ENCODE data around the gene SPIC.
"Not testable (repeated sequence)": the region's sequence is repeated elsewhere in the genome, so short reads cannot be mapped to it uniquely, and the experiment has no call there.

Gene SPIC

DNA sequence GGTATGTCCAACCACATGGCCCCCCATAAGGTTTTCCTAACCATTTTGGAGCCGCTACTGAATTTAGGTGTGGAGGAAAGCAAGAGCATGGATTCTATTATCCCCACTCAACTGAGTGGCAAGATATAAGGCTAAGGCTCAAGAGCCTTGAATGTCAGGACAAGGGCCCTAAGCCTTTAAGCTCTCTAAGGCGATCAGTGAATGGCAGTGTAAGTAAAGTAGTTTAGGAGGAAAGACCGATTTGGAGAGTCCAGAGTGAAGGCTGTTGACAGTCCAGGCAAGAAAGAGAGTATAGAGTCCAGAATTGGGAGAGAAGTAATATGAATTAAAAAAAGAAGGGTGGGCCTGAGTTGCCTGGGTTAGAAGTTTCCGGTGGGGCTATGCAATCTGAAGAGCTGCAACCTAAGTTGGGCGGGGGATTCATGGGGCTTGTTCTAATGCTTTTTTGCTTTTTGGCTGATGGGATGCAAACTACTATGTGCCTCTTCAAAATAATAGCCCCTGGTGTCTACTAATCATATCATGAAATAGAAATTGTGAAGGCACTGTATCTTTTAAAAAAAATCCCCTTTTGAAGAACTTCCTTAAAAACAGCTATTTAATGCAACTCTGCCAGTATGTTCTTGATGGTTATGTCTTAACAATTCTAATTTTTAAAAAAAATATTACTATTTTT, at the start of gene SPIC:
Gene SPIC, plus strand, starts transcription at position 626 of the 676 bp plus-strand sequence. CDS start 1,569 bp downstream, outside the sequence.
- no peak for DNase-seq

DNA sequence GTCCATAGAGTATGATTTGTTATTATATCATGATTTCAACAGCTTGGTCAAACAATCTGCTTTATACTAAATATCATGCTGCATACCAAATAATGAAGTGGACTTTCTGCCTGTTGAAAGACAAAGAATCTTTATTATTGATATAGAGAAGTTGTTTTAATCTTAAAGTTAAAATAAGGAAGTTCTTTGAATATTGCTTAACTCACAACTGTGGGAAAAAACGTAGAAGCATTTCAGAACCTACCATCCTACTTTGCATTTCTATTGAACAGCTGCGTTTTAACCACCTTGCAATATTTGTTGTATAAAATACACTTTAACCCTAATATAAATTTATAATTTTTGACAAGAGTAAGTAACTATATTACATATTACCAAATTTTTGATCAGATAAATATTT, 44.7 kb upstream of the SPIC start:
- DNase-seq = no peak

DNA sequence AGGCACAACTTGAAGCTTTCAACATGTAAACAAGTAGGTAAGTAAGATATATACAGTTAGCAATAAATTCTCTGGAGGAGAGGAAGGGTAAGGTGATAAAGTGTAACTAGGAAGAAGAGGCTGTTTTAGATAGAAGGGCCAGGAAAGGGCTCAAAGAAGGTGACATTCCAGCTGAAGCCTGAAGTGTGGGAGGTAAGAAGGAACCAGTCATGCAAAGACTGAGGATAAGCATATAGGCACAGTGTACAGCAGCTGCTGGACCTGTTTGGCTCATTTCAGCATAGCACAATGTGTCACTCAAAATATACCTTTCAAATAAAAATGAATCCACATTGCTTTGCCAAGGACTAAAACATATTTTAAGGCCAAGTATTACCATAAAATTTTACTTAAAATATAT, 39.0 kb upstream of the SPIC start:
- DNase-seq = no peak

DNA sequence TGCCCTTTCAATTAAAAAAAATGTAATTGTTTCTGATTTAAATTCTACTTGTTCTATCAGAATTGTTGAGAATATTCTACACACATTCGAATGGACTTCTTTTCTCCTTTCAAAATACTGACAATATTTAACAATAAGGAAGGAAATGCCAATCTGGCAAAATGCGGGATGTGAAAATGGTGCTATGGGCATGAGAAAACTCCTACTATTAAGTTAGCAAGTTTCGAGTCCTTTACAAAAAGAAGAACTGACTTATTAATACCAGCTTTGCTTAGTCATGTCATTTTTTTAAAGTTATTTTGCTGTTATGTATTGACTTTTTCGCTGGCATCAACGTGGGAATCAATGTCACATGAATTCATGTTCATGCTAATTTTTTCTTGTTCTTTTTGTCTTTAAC, 35.9 kb upstream of the SPIC start:
- no peak for DNase-seq

DNA sequence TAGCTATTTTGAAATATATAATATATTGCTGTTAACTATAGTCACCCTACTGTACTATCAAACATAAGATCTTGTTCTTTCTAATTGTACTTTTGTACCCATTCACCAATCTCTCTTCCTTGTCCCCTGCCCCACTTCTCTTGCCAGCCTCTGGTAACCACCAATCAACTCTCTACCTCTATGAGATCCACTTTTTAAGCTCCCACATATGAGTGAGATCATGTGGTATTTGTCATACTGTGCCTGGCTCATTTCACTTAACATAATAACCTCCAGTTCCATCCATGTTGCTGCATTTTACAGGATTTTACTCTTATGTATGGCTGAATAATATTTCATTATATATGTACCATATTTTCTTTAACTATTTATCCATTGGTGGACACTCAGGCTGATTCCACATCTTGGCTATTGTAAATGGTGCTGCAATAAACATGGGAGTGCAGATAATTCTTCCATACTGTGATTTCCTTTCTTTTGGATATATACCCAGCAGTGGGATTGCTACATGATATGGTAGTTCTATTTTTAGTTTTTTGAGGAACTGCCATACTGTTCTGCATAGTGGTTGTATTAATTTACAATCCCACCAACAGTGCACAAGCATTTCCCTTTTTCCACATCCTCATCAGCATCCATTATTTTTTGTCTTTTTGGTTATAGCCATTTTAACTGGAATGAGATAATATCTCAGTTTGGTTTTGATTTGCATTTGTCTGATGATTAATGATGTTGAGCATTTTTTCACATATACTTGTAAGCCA, 33.5 kb upstream of the SPIC start:
- no peak for DNase-seq

DNA sequence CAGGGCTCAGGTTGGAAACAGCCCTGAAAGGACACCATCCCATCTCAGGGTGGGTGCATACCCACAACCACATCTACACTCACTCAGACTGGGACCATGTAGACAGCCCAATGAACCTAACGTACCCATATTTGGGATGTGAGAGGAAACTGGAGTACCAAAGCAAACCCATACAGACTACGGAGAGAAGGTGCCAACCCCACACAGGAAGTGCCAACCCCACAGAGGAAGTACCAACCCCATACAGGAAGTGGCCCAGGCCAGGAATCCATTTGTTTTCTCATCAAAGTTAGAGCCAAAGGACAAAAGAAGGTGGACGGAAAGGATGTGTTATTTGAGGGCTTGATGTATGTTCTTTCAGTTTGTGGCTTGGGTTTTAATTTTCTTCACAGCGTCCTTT, 19.5 kb upstream of the SPIC start:
- no peak for DNase-seq

DNA sequence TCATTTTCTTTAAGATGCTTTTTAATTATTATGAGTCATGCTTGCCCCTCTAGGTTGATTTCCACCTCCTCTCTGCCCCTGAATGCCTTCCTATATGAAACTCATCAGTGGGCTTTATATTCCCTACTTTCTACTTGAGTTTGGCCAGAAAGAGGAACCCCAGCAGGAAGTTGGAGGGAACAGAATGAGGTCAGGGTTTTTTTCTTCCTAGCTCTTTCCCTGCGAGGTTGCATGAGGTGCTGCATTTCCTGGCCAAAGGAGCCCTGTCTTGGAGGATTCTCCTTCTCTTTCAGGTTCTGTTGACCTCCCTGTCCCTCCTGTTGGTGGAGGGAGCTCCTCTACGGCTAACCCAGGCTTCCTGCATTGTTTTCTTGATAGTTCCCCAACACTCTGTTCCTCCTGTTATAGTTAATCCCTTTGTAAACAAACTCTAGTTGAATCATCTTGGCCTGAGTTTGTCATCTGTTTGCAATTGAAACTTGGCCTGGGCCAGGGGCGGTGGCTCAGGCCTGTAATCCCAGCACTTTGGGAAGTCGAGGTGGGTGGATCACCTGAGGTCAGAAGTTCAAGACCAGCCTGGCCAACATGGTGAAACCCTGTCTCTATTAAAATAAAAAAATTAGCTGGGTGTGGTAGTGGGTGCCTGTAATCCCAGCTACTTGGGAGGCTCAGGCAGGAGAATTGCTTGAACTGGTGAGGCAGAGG, 15.3 kb upstream of the SPIC start:
- no peak for DNase-seq

DNA sequence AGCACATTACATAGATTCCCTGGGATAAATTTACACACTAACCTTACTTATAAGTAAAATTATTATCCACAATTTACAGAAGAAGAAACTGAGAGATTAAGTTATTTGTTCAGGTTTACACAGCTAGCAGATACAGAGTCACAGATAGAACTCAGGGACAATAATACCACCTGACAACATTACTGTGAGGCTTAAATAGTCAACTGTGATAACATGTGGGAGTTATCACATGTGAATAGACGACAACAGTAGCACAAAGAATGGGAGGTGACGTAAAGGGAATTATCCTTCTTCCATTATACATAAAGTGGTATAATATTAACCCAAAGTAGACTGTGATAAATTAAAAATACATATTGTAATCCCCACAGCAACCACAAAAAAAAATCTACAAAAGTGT, 6.2 kb upstream of the SPIC start:
- DNase-seq = no peak

DNA sequence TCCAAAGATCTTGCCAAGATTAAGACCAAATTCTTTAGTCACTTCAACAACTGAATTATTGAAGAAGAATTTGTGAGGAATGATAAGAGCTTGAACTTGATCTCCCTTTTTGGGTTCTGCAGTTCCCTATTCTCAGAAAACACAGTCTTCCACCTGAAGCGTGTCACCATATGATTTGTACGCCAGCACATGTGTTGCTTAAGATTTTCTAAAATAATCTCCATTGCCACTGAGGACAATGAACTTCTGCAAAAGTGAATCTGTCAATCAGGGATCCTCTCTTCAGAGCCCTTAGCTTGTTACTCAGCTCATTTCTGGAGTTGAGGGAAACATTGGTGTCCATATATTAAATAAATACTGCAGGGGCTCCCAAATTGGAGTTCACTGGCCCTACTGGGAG, 4.2 kb upstream of the SPIC start:
- no peak for DNase-seq

DNA sequence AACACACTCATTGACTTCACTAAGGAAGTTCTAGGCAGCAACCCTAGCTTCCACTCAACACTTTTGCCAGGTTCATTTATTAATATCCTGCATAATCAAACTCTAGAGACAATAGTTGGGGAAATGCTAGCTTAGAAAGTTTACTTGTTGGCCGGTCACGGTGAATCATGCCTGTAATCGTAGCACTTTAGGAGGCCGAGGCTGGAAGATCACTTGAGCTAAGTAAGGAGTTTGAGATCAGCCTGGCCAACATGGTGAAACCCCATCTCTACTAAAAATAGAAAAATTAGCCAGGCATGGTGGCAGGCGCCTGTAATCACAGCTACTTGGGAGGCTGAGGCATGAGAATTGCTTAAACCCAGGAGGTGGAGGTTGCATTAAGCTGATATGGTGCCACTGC, 3.3 kb upstream of the SPIC start:
- DNase-seq = not testable (repeated sequence)

DNA sequence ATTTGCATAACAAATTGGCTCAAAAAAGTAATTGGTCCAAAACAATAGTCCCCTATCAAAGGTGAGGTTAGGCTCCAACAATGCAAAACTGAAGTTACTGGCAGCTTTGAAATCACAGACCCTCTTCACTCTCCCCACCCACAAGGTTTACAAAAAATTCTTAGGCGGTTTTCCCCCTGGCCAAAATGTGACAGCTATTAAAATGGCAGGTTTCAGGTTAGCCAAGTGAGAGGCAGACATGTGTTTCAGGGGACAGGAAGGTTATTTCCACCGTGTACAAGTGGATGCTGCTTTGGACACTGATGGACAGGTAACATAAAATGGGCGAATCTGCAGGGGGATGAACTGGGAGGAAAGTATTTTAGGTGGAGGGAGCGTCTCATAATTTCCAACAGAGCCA, 888 bp upstream of the SPIC start:
- no peak for DNase-seq

DNA sequence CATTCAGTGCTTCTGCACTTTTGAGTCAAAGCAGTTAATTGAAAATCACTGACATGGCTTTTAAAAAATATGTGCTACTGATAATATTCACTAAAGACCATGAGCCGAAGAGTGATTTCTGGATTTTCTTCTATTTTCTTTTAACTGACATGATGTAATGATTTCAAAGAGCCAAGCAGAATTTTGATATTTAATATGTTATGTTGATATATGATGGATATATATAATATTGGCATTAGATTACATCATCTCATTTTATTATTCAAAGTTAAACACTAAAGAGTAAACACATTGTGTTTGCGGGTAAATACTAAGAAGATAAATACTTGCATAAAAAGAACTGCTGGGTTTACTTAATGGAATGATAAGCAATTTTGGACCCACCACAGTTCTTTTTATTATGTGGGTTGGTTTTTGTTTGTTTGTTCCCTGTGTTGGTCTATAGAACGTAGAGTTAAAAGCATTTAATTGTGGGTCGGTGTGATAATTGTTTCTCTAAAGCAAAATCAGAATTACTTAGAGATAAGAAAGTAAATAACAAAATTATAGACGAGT, 692 bp downstream of the SPIC start:
- DNase-seq = no peak

DNA sequence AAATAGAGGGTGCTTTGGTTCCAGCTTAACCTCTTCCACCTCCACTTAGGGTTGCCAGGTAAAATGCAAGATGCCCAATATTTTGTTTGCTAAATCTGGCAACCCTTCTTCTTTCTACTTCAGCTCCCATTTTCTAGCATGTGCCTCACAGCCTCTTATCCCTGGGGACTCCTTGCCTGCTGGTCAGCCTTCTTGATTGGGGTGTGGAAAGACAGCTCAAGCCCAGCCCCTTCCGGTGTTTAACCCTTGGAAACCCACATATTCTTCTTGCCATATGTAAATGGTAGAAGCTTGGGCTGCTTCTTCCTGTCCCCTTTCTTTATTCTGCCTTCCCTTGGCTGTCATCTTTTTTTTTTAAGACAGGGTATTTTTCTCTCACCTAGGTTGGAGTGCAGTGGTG, 5.7 kb downstream of the SPIC start:
- DNase-seq = no peak

DNA sequence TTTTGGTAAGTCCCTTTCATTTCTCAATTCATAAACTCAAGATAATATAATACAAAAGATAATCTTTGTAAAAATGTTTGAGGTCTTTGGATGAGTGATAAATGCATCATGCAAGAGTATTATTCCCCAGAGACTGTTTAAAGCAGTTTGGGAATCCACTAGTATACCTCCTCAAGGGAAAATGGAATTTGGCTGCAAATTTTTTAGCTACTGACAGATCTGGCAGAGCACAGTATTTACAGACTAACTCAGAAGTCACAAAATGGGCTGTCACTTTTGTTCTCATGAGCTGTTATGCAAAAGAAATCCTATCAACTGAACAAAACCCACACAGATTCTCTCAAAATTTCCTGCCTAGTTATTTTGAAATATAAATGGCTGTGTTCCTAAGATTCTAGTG, 9.9 kb downstream of the SPIC start:
- DNase-seq = no peak

DNA sequence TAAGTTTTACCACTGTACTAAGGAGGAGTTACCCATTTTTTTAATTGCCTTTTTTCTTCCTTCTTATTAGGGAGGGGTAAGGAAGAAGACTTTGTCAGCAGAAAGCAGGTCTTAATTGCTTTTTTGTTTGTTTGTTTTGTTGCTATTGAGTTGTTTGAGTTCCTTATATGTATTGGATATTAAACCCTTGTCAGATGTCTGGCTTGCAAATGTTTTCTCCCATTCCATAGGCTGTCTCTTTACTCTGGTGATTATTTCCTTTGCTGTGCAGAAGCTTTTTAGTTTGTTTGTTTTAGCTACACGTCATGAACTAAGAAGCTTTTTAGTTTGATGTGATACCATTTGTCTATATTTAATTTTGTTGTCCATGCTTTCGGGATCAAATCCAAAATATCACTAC, 13.3 kb downstream of the SPIC start:
- DNase-seq = no peak

DNA sequence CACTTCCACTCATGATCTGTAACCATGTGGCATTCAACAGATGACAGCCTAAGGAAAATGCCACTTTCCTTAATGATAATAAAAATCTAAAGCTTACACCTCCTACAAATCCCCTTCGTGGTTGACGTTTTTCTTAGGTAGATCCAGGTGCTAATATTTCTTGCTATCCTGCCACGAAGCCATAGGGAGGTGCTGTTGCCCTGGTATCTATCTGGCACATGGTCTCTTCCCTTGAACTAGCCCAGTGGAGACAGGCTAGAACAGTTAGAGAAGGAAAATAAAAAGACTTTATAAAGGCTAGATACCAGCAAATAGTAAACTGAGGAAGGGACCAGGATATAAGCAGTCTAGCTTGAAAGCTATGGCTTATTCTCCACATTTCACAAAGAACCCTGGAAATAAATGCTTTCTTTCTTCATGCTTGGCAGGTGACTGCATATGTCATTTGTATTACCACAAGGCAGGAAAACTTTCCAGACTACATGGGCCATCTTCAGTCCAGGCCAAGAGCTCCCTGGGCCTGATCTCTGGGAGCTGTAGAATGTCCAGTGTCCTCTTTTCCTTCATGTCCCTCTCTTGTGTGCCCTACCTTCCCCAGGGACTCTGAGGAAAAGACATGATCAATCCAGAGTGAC, 15.3 kb downstream of the SPIC start:
- DNase-seq = no peak

DNA sequence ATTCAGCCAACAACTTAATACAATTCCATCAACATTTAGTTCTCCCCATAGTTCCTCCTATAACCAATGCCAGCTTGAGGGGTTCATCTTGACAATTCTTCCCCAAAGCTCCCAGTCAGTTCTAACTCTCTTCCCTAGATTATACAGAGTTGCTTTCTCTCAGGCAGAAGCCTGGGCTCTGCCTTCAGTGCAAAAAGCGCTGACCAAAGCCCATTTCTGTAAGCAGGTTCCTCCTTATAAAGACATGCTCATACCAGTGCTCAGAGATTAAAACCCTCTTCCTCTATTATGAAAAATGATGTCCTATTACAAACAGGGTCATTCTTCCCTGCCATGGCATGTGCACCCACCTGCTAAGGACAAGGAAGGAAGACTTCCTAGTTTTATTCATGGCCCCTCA, 16.2 kb downstream of the SPIC start:
- DNase-seq = no peak

DNA sequence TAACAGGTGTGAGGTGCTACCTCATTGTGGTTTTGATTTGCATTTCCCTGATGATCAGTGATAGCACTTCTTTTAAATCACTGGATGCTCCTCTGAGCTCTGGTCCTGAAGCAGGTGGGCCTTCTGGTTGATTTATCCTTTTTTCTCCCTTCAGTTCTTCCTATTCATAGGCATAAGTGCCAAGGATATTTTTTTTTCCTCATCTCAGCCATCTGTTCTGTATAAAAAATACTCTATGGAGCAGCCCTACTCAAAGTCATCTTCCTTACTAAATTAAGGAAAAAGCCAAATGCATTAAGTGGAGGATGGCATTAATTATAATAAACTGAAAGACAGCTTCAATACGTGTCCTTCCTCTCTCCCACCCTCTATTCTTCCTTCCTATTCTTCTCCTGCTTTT, 18.4 kb downstream of the SPIC start:
- no peak for DNase-seq

DNA sequence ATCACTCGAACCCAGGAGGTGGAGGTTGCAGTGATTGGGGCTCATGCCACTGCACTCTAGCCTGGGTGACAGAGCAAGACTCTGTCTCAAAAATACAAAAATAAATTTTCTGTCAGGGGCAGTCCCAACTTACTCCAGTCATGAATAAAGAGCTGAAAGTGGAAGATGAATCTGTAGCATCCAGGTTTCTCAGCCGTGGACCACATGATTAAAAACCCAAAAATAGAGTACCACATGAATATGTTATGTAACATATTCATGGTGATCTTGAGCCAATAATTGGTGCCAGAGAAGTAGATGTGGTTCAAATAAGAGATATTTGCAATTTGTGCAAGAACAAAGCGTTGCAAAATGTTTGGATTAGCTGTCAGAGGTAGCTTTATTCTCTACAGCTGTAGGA, 23.1 kb downstream of the SPIC start:
- DNase-seq = no peak

DNA sequence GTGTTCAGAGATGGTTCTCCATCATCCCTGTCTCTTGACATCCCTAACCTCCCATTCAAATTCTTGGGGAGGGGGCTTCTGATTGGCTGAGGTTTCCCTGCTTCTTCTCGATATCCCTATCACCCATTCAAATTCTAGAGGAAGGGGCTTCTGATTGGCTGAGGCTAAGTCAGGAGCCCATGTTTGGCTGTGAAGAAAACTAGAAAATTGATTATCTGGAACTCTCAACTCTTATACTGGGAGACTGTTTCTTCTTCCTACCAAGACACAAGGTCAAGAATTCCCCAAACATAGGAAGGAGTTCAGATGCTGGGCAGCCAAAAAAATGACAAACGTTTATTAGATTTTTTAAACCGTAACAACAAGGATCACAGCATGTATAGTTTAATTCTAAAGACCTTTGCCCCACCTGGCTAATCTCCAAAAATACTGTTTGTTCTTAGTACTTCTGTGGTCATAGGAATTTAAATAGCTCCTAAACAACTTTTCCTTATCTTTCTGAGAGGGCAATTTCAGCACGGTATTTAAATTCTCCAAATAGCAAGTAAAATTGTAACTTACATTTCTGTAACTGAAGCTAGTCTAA, 26.4 kb downstream of the SPIC start:
- DNase-seq = no peak

DNA sequence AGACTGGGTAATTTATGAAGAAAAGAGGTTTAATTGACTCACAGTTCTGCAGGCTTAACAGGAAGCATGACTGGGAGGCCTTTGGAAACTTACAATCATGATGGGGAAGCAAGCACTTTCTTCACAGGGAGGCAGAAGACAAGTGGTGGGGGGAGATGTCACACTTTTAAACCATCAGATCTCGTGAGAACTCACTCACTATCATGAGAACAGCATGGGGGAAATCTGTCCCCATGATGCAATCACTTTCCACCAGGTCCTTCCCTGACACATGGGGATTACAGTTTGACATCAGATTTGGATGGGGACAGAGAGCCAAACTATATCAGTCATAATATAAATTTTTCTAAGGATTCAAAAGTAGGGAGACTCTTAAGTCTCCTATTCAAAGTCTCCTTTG, 46.0 kb downstream of the SPIC start:
- no peak for DNase-seq

DNA sequence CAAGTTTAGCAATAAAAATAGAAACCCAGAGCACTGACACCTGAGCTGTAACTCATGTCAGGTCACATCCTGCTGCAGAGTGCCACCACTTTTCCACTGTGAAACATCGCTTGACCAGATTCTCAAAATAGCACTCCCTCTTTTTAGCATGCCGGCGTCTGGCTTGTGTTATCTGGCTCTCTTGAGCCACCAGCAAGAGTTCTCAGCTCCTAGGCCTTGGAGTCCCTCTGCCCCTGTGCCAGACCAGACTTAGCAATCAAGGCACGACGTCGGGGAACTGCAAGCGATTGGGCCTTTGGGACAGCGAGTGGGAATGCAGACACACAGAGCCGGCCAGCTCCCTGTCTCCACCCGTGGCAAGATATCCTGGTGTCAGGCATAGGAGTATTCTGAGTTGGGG, 52.5 kb downstream of the SPIC start:
- DNase-seq = no peak

DNA sequence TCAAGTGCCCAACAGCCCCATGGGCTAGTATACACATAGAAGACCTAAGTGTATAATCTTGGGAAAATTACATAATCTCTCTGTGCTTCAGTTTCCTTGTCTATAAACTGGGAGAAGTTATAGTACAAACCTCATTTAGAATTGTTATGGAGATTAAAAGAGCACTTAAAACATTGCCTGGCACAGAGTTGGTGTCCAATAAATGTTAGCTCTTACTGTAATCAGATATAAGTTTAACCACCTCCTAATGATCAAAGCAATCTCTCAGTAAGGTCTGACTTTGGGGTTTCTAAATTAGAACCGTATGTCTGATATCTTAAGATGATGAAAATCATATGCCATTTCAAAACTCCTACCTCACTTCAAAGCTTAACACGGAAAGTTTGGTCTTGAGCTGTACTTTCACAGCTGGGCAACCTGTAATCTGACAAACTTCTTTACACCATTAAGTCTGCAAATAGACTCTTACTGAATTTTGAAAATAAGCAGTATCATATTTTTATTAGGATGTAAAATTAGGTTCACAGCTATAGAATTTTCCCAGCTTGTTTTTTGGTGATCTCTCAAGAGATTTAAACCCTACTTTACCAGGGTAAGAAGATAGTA, 61.0 kb downstream of the SPIC start:
- no peak for DNase-seq
